HG03571 (cell line): ENCODE data around the gene PFKL.

Experiments
- ATAC-seq: cut with Tn5 transposase; IDR thresholded peaks from one replicate; pipeline ENCODE4 v1.9.1; 2021; ENCODE audit not compliant: unreplicated experiment

PFKL gene

DNA sequence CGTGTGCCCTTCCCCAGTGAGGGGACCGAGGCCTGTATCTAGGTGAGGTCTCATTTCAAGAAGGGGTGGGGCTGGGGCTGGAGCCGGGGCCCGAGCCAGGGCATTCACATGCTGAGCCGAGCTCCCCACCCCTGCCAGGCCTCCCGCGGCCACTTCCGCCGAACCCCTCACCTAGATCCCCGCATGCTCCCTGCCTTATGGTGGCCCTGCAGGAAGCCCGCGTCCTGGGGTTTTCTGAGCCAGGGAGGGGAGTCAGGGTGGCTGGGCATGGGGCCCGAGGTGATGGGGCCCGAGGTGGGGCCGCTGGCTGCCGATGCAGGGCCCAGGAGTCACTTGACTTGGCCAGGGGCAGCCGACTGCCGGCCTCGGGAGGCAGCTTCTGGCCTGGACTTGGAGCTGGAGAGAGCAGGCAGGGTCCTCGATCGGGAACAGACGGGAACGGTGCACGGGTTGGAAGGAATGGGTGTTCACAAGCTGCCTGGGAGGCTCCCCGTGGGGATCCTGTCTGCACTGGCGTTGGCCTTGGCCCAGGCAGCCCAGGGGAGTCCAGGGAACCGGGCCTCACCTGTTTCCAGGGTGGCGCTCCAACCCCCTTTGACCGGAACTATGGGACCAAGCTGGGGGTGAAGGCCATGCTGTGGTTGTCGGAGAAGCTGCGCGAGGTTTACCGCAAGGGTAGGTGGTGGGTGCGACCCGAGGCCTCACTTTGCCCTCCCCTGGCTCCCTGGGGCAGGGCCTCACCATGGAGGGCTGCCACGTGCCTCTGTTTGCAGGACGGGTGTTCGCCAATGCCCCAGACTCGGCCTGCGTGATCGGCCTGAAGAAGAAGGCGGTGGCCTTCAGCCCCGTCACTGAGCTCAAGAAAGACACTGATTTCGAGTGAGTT, 25.8 kb downstream of the PFKL start:
- no peak for ATAC-seq

DNA sequence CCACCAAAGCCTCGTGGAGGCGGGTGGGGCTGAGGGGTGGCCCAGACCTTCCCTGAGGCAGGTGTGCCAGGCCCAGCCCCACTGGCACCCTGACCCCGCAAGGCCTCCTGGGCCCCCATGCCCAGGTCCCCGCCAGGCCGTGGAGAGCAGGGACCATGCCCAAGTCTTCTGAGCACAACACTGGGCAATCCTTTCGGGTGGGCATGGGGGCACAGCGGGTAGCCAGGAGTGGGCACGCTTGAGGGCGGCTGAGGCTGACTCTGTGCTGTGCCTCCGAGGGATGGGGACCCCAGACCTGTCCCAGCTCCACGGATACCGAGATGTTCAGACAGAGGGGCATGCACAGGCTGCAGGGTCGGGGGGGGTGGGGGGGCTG, 26.4 kb downstream of the PFKL start:
- ATAC-seq: no peak

GRCh38 chr21:44326716-44327602, 27.1 kb downstream of the PFKL start:
- no peak for ATAC-seq

GRCh38 chr21:44327603-44327974, 27.7 kb downstream of the PFKL start:
- no peak for ATAC-seq

DNA sequence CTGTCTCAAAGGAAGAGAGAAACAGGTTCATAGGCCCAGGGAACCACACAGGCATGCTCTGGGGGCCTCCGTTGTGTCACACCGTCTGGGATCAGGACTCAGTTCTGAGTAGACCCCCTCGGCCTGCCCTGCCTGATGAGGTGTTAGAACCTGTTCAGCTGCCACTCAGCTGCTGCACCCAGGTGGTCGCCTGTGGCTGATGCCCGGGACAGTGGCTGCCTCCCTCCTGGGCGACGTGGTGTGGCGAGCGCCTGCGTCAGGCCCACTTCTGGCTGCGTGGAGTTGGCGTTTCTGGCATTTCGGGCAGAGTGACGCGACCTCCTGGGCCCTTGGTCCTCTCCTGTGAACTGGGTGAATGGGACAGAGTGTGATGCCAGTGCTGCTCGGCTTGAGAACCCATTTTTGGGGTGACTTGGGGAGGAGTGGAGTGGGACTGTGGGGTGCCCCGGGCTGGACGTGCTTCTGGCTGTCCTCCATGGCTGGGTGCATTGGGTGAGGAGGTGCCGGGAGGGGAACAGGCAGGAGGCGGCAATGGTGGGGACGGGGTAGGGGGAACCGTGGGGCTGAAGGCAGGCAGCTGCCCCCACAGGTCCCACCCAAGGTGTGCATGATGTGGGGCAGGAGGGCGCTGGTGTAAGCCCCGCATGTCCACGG, 28.5 kb downstream of the PFKL start:
- ATAC-seq: no peak

DNA sequence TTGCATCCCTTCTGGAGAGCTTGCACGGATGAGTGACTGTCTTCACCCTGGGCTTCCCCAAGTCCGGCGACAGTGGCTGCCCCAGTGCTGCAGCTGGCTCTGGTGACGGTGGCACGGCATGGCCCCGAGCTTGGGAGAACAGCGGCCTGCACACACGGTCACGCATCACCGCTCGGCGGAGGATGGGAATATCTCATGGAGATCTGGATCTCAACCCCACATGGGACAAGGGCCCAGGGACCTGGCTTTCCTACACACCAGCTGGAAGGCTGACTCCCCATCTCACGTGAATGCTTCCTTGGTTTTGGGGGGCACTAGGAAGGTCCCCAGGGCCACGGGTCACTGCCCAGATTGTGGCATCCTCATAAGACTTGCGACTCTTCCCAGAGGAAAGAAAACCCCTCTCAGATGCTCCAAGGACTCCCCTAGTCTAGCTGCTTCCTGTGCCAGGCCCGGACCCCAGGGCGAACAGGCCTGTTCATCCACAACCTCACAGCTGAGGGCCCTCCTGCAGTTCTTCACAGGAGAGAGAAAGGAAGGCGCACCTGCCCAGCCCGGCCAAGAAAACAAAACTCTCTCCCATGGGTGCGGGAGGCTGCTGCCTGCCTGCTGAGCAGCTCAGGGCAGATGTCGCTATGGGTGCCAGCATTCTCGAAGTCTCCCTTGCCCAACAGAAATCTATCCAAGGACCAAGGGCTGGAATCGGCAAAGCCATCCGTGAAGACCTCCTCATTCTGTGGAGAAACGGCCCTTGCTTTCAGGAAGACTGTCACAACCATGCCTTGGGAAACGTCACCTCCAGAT, 29.4 kb downstream of the PFKL start:
- no peak for ATAC-seq

DNA sequence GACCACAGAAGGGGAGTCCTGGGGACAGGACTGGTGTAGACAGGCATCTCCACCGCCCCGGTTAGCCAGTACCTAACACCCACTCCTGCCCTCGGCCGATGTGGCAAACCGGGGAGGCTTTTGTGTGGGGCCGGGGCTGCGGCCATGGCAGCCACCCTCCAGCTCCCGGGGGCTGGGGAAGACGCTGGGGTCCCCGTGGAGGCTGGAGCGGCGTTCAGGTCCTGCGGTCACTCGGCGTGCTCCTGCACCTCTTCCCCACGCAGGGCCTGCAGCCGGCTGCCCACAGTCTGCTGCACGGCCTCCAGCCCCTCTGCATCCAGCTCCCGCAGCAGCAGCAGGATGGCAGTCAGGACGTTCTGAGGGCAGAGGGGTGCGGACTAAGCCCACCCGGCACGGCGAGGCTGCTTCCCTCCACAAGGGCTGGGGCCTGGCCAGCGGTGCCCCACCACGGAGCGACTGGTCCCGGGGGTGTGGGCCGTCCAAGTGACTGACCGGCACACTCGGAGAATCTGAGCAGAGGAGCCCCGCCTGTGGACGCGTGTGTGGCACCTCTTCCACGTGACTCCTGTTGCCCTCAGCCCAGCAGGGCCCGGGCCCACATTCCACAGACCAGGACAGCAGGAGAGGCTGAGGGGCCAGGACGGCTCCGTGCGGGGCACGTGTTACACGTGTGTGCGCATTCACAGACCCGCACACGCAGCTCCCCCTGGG, 30.3 kb downstream of the PFKL start:
- ATAC-seq: no peak

GRCh38 chr21:44330698-44331097, 30.8 kb downstream of the PFKL start:
- no peak for ATAC-seq

- ATAC-seq: no peak
These were observed 31.4 kb downstream of the PFKL start for GRCh38 chr21:44331209-44331608.

- ATAC-seq: no peak
These were observed 31.9 kb downstream of the PFKL start for GRCh38 chr21:44331650-44332307.

DNA sequence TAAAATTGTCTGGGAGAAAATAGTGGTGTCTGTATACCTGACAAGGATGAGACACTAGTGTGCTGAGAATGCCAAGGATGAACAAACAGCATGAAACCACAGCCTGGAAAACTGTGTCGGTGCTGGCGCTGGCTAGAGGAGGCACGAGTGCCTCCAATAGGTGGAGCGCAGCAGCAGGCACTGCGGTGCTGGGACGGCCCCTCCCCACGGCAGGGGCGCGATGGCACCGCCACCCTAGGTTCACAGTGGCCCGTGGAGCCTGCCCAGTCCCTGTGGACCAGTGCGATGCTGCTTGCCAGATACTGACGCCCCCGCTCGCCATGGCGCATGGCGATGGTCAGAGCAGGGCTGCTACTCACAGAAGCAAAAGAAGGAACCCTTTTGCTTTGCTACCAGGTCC, 32.5 kb downstream of the PFKL start:
- ATAC-seq: no peak

- no peak for ATAC-seq
These were observed 33.1 kb downstream of the PFKL start for GRCh38 chr21:44332965-44333364.

GRCh38 chr21:44333509-44334328, 33.9 kb downstream of the PFKL start:
- ATAC-seq: no peak

GRCh38 chr21:44334329-44335030, 34.6 kb downstream of the PFKL start:
- no peak for ATAC-seq

- ATAC-seq: no peak
These were observed 35.6 kb downstream of the PFKL start for GRCh38 chr21:44335266-44336059.

DNA sequence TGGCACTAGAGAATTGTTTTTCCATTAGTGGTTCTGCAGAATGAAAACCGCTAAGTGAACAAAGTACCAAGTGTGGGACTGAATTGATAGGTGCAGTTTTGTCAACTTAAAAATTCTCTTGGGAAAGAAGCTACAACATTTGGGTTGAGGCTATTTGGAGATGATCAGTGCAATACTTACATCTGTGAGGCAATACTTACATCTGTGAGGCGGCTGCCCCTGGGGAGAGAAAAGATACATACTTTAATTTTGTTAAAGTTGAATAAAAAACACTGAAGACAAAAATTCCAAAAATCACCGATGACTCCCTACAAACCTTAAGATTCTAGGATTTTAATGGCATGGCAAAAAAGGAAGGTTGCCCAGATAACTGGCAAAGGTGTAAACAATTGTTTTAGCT, 37.6 kb downstream of the PFKL start:
- ATAC-seq: no peak
